ENCODE results near the gene CAND2.
"Not testable (repeated sequence)": the region's sequence is repeated elsewhere in the genome, so short reads cannot be mapped to it uniquely, and the experiment has no call there.

The CAND2 gene

GRCh38 chr3:12772462-12772861 is 24.0 kb upstream of the CAND2 start:
- no peak overlapping the region for H3K27ac ChIP-seq
- TF ChIP-seq ZFX (IDR thresholded peaks at IDR 0.05; ENCODE audit: borderline replicate concordance) (no peak), CTCF (IDR thresholded peaks at IDR 0.05) (no peak)

- H3K27ac ChIP-seq, result no peak overlapping the region
- no peak for TF ChIP-seq CTCF (IDR thresholded peaks at IDR 0.05)
- TF ChIP-seq ZFX (IDR thresholded peaks at IDR 0.05; ENCODE audit: borderline replicate concordance), result no peak
Measured at GRCh38 chr3:12773030-12773709, 23.3 kb upstream of the CAND2 start.

DNA sequence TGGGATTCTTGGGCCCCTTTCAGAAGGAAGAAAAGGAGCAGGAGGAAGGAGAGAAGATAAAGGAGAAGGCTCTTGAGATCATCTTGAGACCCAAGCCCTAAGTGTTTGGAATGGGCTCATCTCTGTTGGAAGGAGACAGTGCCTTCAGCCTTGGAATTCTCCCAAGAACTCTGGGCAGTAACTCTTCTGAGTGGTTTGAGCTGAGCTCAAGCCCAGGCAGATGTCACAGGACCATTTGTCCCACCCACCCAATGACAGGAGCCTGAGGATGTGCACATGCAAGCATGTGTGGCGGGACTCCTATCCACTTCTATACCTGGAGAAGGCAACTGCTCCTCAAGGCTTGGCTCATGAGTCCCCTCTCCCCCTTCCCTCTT is 22.8 kb upstream of the CAND2 start:
- TF ChIP-seq ZFX (IDR thresholded peaks at IDR 0.05; ENCODE audit: borderline replicate concordance) (no peak), CTCF (IDR thresholded peaks at IDR 0.05) (no peak)
- no peak overlapping the region for H3K27ac ChIP-seq

DNA sequence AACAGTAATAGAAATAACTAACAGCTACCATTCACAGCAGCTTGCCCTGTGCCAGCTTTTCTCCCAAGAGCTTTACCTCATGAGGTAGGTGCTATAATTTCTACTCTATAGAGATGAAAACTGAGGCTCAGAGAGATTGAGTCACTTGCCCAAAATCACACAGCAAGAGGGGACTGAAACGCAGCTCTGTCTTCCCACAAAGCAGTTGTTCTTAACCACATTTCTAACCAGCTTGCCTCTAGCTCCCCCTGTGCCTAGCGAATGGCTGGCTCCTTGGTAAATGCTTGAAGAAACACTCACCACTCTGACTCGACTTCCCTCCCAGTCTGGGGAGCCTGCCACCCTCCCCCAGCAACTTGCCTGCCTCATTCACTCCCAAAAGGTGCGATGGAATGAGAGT is 21.9 kb upstream of the CAND2 start:
- H3K27ac ChIP-seq, result no peak overlapping the region
- no peak for TF ChIP-seq ZFX (IDR thresholded peaks at IDR 0.05; ENCODE audit: borderline replicate concordance)

DNA sequence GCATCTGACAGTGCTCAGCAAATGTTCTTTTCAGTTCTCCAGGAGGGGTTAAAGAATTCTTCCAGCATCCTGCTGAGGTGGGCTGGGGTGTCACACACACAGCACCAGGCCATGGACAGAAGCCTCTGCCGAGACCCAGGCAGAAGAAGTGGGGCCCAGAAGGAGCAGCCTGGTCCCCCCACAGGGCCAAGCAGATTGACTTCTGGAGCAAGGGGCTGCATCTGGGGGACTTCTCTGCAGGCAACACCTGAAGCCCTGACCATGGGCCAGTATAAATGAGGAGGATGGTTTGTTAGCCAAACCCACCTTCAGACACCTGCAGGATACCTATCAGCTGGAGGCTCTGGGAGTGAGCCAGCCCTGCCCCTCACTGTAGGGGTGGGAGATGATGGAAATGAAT is 21.3 kb upstream of the CAND2 start:
- TF ChIP-seq ZFX (IDR thresholded peaks at IDR 0.05; ENCODE audit: borderline replicate concordance) (no peak), CTCF (IDR thresholded peaks at IDR 0.05) (no peak)

DNA sequence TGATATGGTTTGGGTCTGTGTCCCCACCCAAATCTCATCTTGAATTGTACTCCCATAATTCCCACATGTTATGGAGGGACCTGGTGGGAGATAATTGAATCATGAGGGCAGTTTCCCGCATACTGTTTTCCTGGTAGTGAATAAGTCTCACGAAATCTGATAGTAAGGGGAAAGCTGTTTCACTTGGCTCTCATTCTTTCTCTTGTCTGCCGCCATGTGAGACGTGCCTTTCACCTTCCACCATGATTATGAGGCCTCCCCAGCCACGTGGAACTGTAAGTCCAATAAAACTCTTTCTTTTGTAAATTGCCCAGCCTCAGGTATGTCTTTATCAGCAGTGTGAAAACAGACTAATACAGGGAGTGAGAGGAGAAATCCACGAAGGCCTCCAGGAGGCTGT is 20.5 kb upstream of the CAND2 start:
- not testable (repeated sequence) for H3K27ac ChIP-seq

More for the DNA sequence above, 21.3 kb upstream of the CAND2 start:
- no peak overlapping the region for H3K27ac ChIP-seq

GRCh38 chr3:12777171-12777570 is 19.3 kb upstream of the CAND2 start:
- no peak overlapping the region for H3K27ac ChIP-seq
- no peak for TF ChIP-seq ZFX (IDR thresholded peaks at IDR 0.05; ENCODE audit: borderline replicate concordance)
- TF ChIP-seq CTCF (IDR thresholded peaks at IDR 0.05), result no peak

- no peak overlapping the region for H3K27ac ChIP-seq
- no peak for TF ChIP-seq CTCF (IDR thresholded peaks at IDR 0.05)
- TF ChIP-seq ZFX (IDR thresholded peaks at IDR 0.05; ENCODE audit: borderline replicate concordance), result no peak
Measured at GRCh38 chr3:12780751-12781150, 15.7 kb upstream of the CAND2 start.
